Measurements from ENCODE around the gene SPNS1. TPM values are rescaled to one million over a fixed set of nuclear protein-coding genes. Genes with fewer than 3 reads are reported as not detected.

The SPNS1 gene
- total and polyA plus RNA-seq, 4 donors: 11.5 to 20.5 (median 15.7) TPM

- no peaks in the 10 kb centered on the region for H3K9me3 ChIP-seq (ENCODE audit: control insufficient read depth in 4 of 4, low read length in 3 of 4)
- no peaks in the 10 kb centered on the region for H3K4me1 ChIP-seq (ENCODE audit: control insufficient read depth in 4 of 4, insufficient read depth in 4 of 4, low read length in 3 of 4)
- peaks cover 0 to 2% (median 0%) of the 10 kb centered on the region in 4 donors for H3K27me3 ChIP-seq (ENCODE audit: control insufficient read depth in 4 of 4, insufficient read depth in 4 of 4, low read length in 3 of 4)
- H3K36me3 ChIP-seq (ENCODE audit: control insufficient read depth in 4 of 4, insufficient read depth in 3 of 4, low read depth in 1 of 4, low read length in 3 of 4): no peaks in the 10 kb centered on the region
- 79% methylated on average over 5 of the region's 5 CpGs for WGBS
- DNase-seq (ENCODE audit: low spot score): no peak
- H3K9ac ChIP-seq (ENCODE audit: low read depth in 1 of 2, low read length in 2 of 2): no peak overlapping the region
- no peak overlapping the region for H3K27ac ChIP-seq (ENCODE audit: low read depth in 1 of 2, low read length in 2 of 2)
- no peak overlapping the region for H3K4me3 ChIP-seq (ENCODE audit: low read depth in 1 of 3, low read length in 3 of 3)
- TF ChIP-seq HNF4G (IDR thresholded peaks at IDR 0.05) (no peak), SP1 (IDR thresholded peaks at IDR 0.05) (no peak), ATF3 (IDR thresholded peaks at IDR 0.05) (no peak), YY1 (IDR thresholded peaks at IDR 0.05) (no peak), RAD21 (IDR thresholded peaks at IDR 0.05) (no peak), MAX (IDR thresholded peaks at IDR 0.05) (no peak), HNF4A (conservative IDR thresholded peaks at IDR 0.05) (no peak), FOXA1 (IDR thresholded peaks at IDR 0.05) (no peak), CTCF (IDR thresholded peaks at IDR 0.05; ENCODE audit: low read depth, low read length, missing input control) (no peak), EGR1 (IDR thresholded peaks at IDR 0.05; ENCODE audit: low read depth in 2 of 2) (no peak), RXRA (IDR thresholded peaks at IDR 0.05) (no peak), NR2F2 (IDR thresholded peaks at IDR 0.05) (no peak), GABPA (IDR thresholded peaks at IDR 0.05 in 1 of 2, conservative IDR thresholded peaks at IDR 0.05 in 1 of 2) (no peak), JUND (IDR thresholded peaks at IDR 0.05) (no peak), TAF1 (conservative IDR thresholded peaks at IDR 0.05) (no peak), REST (IDR thresholded peaks at IDR 0.05) (no peak), ZBTB33 (IDR thresholded peaks at IDR 0.05) (no peak), FOXA2 (IDR thresholded peaks at IDR 0.05) (no peak)
Observed at GRCh38 chr16:29024278-29024677, 49.7 kb downstream of the SPNS1 start.

Measured in liver (tissue), 9 donors.